PC-9 (cell line): ENCODE data around the gene TRIO.

Source experiments
- EZH2 ChIP-seq: fragments of 200-600 bp; sonication (generic); IDR thresholded peaks from 2 replicates; pipeline ENCODE4 v1.8.0; 2017; ENCODE audit warnings: antibody characterized with exemption, low read depth
- TF ChIP-seq, protein P1 (sequence below): fragments of 200-600 bp; sonication (generic); conservative IDR thresholded peaks from 2 replicates; pipeline ENCODE4 v1.6.1; 2017; ENCODE audit warnings: mixed run types, antibody characterized with exemption, mild to moderate bottlenecking, moderate library complexity

- TF ChIP-seq, protein P1, sequence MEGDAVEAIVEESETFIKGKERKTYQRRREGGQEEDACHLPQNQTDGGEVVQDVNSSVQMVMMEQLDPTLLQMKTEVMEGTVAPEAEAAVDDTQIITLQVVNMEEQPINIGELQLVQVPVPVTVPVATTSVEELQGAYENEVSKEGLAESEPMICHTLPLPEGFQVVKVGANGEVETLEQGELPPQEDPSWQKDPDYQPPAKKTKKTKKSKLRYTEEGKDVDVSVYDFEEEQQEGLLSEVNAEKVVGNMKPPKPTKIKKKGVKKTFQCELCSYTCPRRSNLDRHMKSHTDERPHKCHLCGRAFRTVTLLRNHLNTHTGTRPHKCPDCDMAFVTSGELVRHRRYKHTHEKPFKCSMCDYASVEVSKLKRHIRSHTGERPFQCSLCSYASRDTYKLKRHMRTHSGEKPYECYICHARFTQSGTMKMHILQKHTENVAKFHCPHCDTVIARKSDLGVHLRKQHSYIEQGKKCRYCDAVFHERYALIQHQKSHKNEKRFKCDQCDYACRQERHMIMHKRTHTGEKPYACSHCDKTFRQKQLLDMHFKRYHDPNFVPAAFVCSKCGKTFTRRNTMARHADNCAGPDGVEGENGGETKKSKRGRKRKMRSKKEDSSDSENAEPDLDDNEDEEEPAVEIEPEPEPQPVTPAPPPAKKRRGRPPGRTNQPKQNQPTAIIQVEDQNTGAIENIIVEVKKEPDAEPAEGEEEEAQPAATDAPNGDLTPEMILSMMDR, result no peak
- no peak for TF ChIP-seq EZH2
Observed at GRCh38 chr5:14276380-14276779, 133.2 kb downstream of the TRIO start.
